GM18508 (cell line): ENCODE data around the gene ACOX3.
"Not testable (repeated sequence)": the region's sequence is repeated elsewhere in the genome, so short reads cannot be mapped to it uniquely, and the experiment has no call there.

Source experiments
- ATAC-seq: cut with Tn5 transposase; IDR thresholded peaks from one replicate; pipeline ENCODE4 v1.9.1; 2021; ENCODE audit warnings: moderate number of reproducible peaks; ENCODE audit not compliant: insufficient read depth, unreplicated experiment

ACOX3 gene

GRCh38 chr4:8435656-8436121 lies 4.8 kb downstream of the ACOX3 start:
- ATAC-seq, result peak; percentile 46

GRCh38 chr4:8434251-8435073 lies 6.1 kb downstream of the ACOX3 start:
- no peak for ATAC-seq

- no peak for ATAC-seq
Observed at GRCh38 chr4:8433136-8433535, 7.4 kb downstream of the ACOX3 start.

- ATAC-seq, result no peak
Observed at GRCh38 chr4:8431553-8431952, 9.0 kb downstream of the ACOX3 start.

GRCh38 chr4:8428288-8429097 lies 12.0 kb downstream of the ACOX3 start:
- peak; percentile 61 for ATAC-seq

- ATAC-seq, result peak; percentile 29
Observed at GRCh38 chr4:8427761-8428287, 12.7 kb downstream of the ACOX3 start.

GRCh38 chr4:8427262-8427661 lies 13.3 kb downstream of the ACOX3 start:
- ATAC-seq, result no peak

GRCh38 chr4:8422786-8423185 lies 17.7 kb downstream of the ACOX3 start:
- no peak for ATAC-seq

- ATAC-seq, result no peak
Observed at GRCh38 chr4:8422327-8422726, 18.2 kb downstream of the ACOX3 start.

- not testable (repeated sequence) for ATAC-seq
Observed at GRCh38 chr4:8420151-8420550, 20.4 kb downstream of the ACOX3 start.

- ATAC-seq, result peak; percentile 60
Observed at GRCh38 chr4:8419222-8420041, 21.1 kb downstream of the ACOX3 start.

GRCh38 chr4:8417071-8417614 lies 23.4 kb downstream of the ACOX3 start:
- ATAC-seq, result no peak

GRCh38 chr4:8414377-8414776 lies 26.1 kb downstream of the ACOX3 start:
- ATAC-seq, result no peak

- no peak for ATAC-seq
Observed at GRCh38 chr4:8412288-8412687, 28.2 kb downstream of the ACOX3 start.

- ATAC-seq, result no peak
Observed at GRCh38 chr4:8411351-8412180, 29.0 kb downstream of the ACOX3 start.

- no peak for ATAC-seq
Observed at GRCh38 chr4:8410641-8411271, 29.8 kb downstream of the ACOX3 start.

GRCh38 chr4:8410066-8410625 lies 30.4 kb downstream of the ACOX3 start:
- no peak for ATAC-seq
